ENCODE data around the gene ANKRD2.

GRCh38 chr10:97532935-97533671 lies 39.5 kb upstream of the ANKRD2 start:
- TF ChIP-seq POLR2A (IDR thresholded peaks at IDR 0.05), result no peak
- no peak for TF ChIP-seq CTCF (IDR thresholded peaks at IDR 0.05)
